GM12864 (cell line): Measurements from ENCODE around the gene PHF21A.

Experiments used
- DNase-seq: peaks from one replicate; pipeline ENCODE4 v3.0.0-alpha.2; 2011; ENCODE audit warnings: low read depth
- H3K4me3 ChIP-seq: 2 replicates; pipeline ENCODE4 v1.5.1; 2011; ENCODE audit warnings: mild to moderate bottlenecking, low read depth, low read length, control low read depth
- TF ChIP-seq, protein P1 (sequence below): IDR thresholded peaks from 2 replicates; pipeline ENCODE4 v1.5.1; 2011; ENCODE audit warnings: low read depth, mild to moderate bottlenecking, moderate library complexity, low read length, control low read depth, inconsistent platforms; ENCODE audit errors: missing control alignments

PHF21A gene

GRCh38 chr11:46079662-46080061 is 41.6 kb downstream of the PHF21A start:
- TF ChIP-seq, protein P1, sequence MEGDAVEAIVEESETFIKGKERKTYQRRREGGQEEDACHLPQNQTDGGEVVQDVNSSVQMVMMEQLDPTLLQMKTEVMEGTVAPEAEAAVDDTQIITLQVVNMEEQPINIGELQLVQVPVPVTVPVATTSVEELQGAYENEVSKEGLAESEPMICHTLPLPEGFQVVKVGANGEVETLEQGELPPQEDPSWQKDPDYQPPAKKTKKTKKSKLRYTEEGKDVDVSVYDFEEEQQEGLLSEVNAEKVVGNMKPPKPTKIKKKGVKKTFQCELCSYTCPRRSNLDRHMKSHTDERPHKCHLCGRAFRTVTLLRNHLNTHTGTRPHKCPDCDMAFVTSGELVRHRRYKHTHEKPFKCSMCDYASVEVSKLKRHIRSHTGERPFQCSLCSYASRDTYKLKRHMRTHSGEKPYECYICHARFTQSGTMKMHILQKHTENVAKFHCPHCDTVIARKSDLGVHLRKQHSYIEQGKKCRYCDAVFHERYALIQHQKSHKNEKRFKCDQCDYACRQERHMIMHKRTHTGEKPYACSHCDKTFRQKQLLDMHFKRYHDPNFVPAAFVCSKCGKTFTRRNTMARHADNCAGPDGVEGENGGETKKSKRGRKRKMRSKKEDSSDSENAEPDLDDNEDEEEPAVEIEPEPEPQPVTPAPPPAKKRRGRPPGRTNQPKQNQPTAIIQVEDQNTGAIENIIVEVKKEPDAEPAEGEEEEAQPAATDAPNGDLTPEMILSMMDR: no peak
- DNase-seq: no peak

DNA sequence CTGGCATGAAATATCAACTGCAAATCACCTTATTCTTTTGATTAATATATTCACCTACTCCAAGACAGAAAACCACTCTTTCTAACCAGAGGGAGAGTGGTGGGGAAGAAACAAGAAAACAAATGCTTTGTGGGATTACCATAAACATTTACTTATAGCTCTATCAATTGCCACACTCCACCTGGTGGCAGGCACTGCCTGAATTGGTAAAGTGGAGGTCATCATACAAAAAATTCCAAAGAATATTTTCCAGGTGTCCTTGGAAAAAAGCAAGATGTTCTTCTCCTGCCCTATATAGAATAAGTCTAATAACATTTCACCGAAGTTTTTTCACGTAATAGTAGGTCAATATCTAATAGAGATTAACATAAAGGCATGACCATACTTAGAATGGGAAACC is 45.3 kb downstream of the PHF21A start:
- H3K4me3 ChIP-seq: no peak overlapping the region
- TF ChIP-seq, protein P1: no peak
- DNase-seq: no peak

More at GRCh38 chr11:46079662-46080061, 41.6 kb downstream of the PHF21A start:
- H3K4me3 ChIP-seq: no peak overlapping the region

DNA sequence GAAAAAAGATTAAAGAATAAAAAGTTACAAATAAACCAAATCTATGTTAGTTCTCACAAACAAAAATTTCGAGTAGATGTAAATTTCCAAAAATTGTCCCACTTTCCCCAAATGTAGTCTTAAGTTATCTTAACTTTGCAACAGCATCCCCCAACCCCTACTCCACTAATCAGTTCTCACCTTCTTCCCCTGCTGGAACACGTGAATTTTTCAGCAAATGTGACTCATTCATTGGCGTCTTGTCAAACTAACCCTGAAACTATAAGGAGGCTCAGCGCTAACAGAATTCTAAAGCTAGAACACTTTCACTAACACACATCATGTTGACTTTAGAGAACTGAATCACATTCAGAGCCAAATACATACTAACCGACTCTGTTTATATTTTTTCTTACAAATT is 46.1 kb downstream of the PHF21A start:
- H3K4me3 ChIP-seq: no peak overlapping the region
- DNase-seq: no peak
- TF ChIP-seq, protein P1: no peak

DNA sequence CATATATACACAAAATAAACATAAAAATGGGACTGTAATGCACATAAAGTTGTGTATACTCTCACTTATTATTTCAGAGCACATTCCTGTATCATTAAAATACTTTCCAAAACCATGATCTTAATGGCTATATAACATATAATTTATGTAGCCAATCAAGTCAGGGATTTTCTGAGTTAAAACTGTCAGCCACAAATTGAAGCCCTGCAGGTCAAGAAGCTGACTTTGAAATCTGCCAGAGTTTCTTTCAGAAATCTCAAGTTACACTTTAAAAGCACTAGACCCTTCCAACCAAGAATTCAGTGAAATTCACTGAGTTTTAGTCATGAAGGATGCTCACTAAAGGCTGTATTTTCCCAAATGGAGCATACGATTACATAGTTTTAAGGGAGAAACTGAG is 47.6 kb downstream of the PHF21A start:
- no peak overlapping the region for H3K4me3 ChIP-seq
- TF ChIP-seq, protein P1: no peak
- DNase-seq: no peak

- TF ChIP-seq, protein P1: no peak
- H3K4me3 ChIP-seq: no peak overlapping the region
- no peak for DNase-seq
Measured at GRCh38 chr11:46072172-46072964, 48.9 kb downstream of the PHF21A start.

GRCh38 chr11:46071091-46071490 is 50.2 kb downstream of the PHF21A start:
- H3K4me3 ChIP-seq: no peak overlapping the region
- TF ChIP-seq, protein P1: no peak
- no peak for DNase-seq

GRCh38 chr11:46069595-46069994 is 51.7 kb downstream of the PHF21A start:
- DNase-seq: no peak
- TF ChIP-seq, protein P1: no peak

More at GRCh38 chr11:46069595-46069994, 51.7 kb downstream of the PHF21A start:
- H3K4me3 ChIP-seq: no peak overlapping the region
